Ovary (tissue), 3 donors: Measurements from ENCODE around the gene DHRS11.

Experiments used
- POLR2A ChIP-seq: fragments of 450-650 bp; IDR thresholded peaks from one replicate; pipeline ENCODE4 v1.6.1; 2017; ENCODE audit warnings: antibody characterized with exemption, mild to moderate bottlenecking, moderate library complexity
- TF ChIP-seq, protein P1 (sequence below), 3 donors: fragments of 450-650 bp in 2 of 3; fragments of 200-600 bp in 1 of 3; IDR thresholded peaks; one replicate each; pipeline versions ENCODE4 v1.5.1 to v1.8.0; 2016 to 2022; ENCODE audit warnings: antibody characterized with exemption in 3 of 3, mild to moderate bottlenecking in 1 of 3
- donor health status: DM: no; HTN: no; CAD: no.

GRCh38 chr17:36614081-36614480 lies 22.4 kb downstream of the DHRS11 start:
- TF ChIP-seq, protein P1, sequence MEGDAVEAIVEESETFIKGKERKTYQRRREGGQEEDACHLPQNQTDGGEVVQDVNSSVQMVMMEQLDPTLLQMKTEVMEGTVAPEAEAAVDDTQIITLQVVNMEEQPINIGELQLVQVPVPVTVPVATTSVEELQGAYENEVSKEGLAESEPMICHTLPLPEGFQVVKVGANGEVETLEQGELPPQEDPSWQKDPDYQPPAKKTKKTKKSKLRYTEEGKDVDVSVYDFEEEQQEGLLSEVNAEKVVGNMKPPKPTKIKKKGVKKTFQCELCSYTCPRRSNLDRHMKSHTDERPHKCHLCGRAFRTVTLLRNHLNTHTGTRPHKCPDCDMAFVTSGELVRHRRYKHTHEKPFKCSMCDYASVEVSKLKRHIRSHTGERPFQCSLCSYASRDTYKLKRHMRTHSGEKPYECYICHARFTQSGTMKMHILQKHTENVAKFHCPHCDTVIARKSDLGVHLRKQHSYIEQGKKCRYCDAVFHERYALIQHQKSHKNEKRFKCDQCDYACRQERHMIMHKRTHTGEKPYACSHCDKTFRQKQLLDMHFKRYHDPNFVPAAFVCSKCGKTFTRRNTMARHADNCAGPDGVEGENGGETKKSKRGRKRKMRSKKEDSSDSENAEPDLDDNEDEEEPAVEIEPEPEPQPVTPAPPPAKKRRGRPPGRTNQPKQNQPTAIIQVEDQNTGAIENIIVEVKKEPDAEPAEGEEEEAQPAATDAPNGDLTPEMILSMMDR (IDR thresholded peaks at IDR 0.05) = no peak
- TF ChIP-seq POLR2A = no peak
